G401 (cell line): Measurements from ENCODE around the gene CBX5. TPM values are rescaled to one million over a fixed set of nuclear protein-coding genes. Genes with fewer than 3 reads are reported as not detected.
A peak's percentile ranks its signal among the peaks of the same experiment; 100 is the strongest.

Experiments used
- DNase-seq: peaks from one replicate; pipeline ENCODE4 v3.0.0-alpha.2; 2015; ENCODE audit warnings: low spot score
- in situ Hi-C: cut with HindIII; loops from 2 replicates; pipeline ENCODE4 v1.10.0; 2016; ENCODE audit warnings: low sequenced_read_pairs, mixed read lengths
- total RNA-seq: library from RNA; depleted of rRNA; stranded (reverse); fragments of >200 nt; shearing (Covaris generic); gene quantifications from 2 replicates; pipeline ENCODE4 v1.2.3, GENCODE V29; 2014

Gene CBX5
- total RNA-seq, 1 experiment from 2014 or later: 67.6 TPM

- in situ Hi-C loops: no loop called here
- peak; percentile 32 for DNase-seq
Measured at GRCh38 chr12:54277823-54278276, 2.1 kb downstream of the CBX5 start.

GRCh38 chr12:54276368-54276767, 3.6 kb downstream of the CBX5 start:
- in situ Hi-C loops: no loop called here
- DNase-seq: no peak

- peak; percentile 95 for DNase-seq
- in situ Hi-C loops: no loop called here
Measured at GRCh38 chr12:54273981-54274380, 5.9 kb downstream of the CBX5 start.

GRCh38 chr12:54272214-54272613, 7.7 kb downstream of the CBX5 start:
- in situ Hi-C loops: no loop called here
- no peak for DNase-seq

- no peak for DNase-seq
- in situ Hi-C loops: no loop called here
Measured at GRCh38 chr12:54270345-54270744, 9.6 kb downstream of the CBX5 start.

GRCh38 chr12:54266852-54267251, 13.1 kb downstream of the CBX5 start:
- no peak for DNase-seq
- in situ Hi-C loops: no loop called here

GRCh38 chr12:54265364-54265812, 14.5 kb downstream of the CBX5 start:
- DNase-seq: no peak
- in situ Hi-C loops: no loop called here

GRCh38 chr12:54262403-54262925, 17.5 kb downstream of the CBX5 start:
- in situ Hi-C loops: no loop called here
- DNase-seq: peak; percentile 60

GRCh38 chr12:54261815-54262402, 18.0 kb downstream of the CBX5 start:
- peak; percentile 38 for DNase-seq
- in situ Hi-C loops: no loop called here

GRCh38 chr12:54259194-54260011, 20.5 kb downstream of the CBX5 start:
- in situ Hi-C loops: no loop called here
- peak; percentile 78 for DNase-seq

GRCh38 chr12:54258201-54258681, 21.7 kb downstream of the CBX5 start:
- DNase-seq: peak; percentile 66
- in situ Hi-C loops: no loop called here

- in situ Hi-C loops: no loop called here
- no peak for DNase-seq
Measured at GRCh38 chr12:54257332-54257731, 22.6 kb downstream of the CBX5 start.

- in situ Hi-C loops: no loop called here
- no peak for DNase-seq
Measured at GRCh38 chr12:54253240-54253639, 26.7 kb downstream of the CBX5 start.

- peak; percentile 46 for DNase-seq
- in situ Hi-C loops: no loop called here
Measured at GRCh38 chr12:54251667-54252284, 28.1 kb downstream of the CBX5 start.

GRCh38 chr12:54249489-54249888, 30.4 kb downstream of the CBX5 start:
- no peak for DNase-seq
- in situ Hi-C loops: no loop called here

GRCh38 chr12:54246011-54246641, 33.8 kb downstream of the CBX5 start:
- in situ Hi-C loops: no loop called here
- no peak for DNase-seq

- in situ Hi-C loops: no loop called here
- DNase-seq: no peak
Measured at GRCh38 chr12:54240971-54241588, 38.8 kb downstream of the CBX5 start.

- no peak for DNase-seq
- in situ Hi-C loops: no loop called here
Measured at GRCh38 chr12:54240129-54240528, 39.8 kb downstream of the CBX5 start.

GRCh38 chr12:54239620-54240019, 40.3 kb downstream of the CBX5 start:
- in situ Hi-C loops: no loop called here
- no peak for DNase-seq
